HEK293 (cell line): ENCODE results near the gene NCF1.
"Not testable (repeated sequence)": the region's sequence is repeated elsewhere in the genome, so short reads cannot be mapped to it uniquely, and the experiment has no call there.

Experiments used
- CTCF ChIA-PET: fragments of 350-600 bp; formaldehyde crosslinking; extraction: SDS; loops from one replicate; lab custom pipeline; 2021; ENCODE audit warnings: antibody characterized with exemption; lab: Yijun Ruan, JAX
- POLR2A ChIA-PET: fragments of 300-600 bp; formaldehyde crosslinking; extraction: SDS; loops from one replicate; lab custom pipeline; 2020; ENCODE audit warnings: antibody characterized with exemption, inconsistent platforms; lab: Yijun Ruan, JAX
- H3K27ac ChIP-seq: fragments of 200-500 bp; sonication (Bioruptor generic); 2 replicates; pipeline ENCODE4 v1.5.1; 2014; ENCODE audit warnings: low read depth, low read length, control low read depth, inconsistent platforms; ENCODE audit errors: extremely low read depth
- H3K36me3 ChIP-seq, 2 experiments: fragments of 200-500 bp in 1 of 2; sonication (Bioruptor generic) in 1 of 2; 1 replicate in 1 of 2; 2 replicates in 1 of 2; pipeline ENCODE4 v1.5.1; 2014 to 2017; ENCODE audit warnings: inconsistent platforms in 2 of 2, low read length in 2 of 2; ENCODE audit not compliant: control insufficient read depth in 2 of 2, insufficient read depth in 1 of 2
- H3K4me1 ChIP-seq: fragments of 200-500 bp; sonication (Bioruptor generic); 2 replicates; pipeline ENCODE4 v1.5.1; 2014; ENCODE audit warnings: mild to moderate bottlenecking, low read length, inconsistent platforms; ENCODE audit not compliant: control insufficient read depth, insufficient read depth
- H3K4me3 ChIP-seq: 2 replicates; pipeline ENCODE4 v1.5.1; 2011; ENCODE audit warnings: low read depth, mild to moderate bottlenecking, control low read depth, low read length, moderate library complexity
- H3K9me3 ChIP-seq: fragments of 200-500 bp; sonication (Bioruptor generic); 2 replicates; pipeline ENCODE4 v1.5.1; 2014; ENCODE audit warnings: low read depth, low read length, inconsistent platforms; ENCODE audit not compliant: control insufficient read depth, insufficient read depth

The NCF1 gene

GRCh38 chr7:74756673-74757072 is 17.1 kb upstream of the NCF1 start:
- POLR2A ChIA-PET, H3K9me3 ChIP-seq, H3K4me1 ChIP-seq, CTCF ChIA-PET, H3K36me3 ChIP-seq, H3K27ac ChIP-seq, H3K4me3 ChIP-seq: not testable (repeated sequence)

GRCh38 chr7:74758268-74758667 is 15.5 kb upstream of the NCF1 start:
- H3K4me3 ChIP-seq, POLR2A ChIA-PET, H3K27ac ChIP-seq, H3K36me3 ChIP-seq, H3K9me3 ChIP-seq, CTCF ChIA-PET, H3K4me1 ChIP-seq: not testable (repeated sequence)

DNA sequence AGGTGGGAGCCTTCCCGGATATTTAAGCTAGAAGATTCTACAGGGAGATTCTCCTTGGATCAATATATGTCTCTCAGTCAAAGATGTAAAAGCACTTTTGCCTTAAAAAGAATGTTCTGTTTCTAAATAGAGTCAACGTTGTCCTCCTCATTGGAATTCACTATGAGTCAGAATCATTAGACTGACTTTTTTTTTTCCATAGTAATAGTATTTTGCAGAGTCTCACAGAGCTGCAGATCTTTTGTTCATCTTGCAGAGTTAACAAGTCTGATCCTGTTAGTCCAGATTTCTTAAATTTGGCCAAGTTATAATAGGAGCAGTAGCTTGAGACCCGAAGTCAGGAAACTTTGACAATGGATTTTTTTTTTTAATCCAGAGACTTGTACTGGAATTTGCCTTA is 14.8 kb upstream of the NCF1 start:
- H3K27ac ChIP-seq, POLR2A ChIA-PET: not testable (repeated sequence)

DNA sequence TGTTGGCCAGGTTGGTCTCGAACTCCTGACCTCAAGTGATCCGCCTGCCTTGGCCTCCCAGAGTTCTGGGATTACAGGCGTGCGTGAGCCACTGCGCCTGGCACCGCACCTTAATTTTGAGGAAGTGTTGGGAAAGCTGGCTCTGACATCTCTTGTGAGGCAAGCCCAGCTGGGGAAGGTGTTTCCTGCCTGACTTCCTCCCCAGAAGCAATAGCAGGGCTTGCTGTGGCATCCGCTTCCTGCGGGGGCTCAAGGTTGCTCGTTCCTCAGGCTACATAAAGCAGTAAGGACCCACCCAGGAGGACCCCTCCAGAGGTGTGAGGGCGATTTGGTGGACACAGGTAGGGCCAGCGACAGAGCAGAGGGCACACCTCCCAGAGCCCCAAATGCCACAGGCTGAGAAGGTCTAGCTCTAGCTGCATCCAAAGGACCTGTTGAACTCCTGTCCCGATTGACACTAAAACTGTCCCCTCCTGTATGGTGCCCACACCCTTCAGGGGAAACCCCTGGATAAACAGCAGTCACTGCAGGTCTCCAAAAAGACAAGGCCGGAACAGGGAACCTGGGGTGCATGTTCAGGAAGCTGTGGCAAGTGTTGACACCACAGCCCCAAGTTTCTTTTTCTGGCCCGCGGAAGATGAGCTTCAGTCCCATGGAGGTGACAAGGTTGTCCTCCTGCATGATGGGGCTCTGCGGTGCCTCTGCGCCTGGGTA is 8.4 kb upstream of the NCF1 start:
- H3K9me3 ChIP-seq, H3K4me3 ChIP-seq, POLR2A ChIA-PET, H3K36me3 ChIP-seq, H3K27ac ChIP-seq, CTCF ChIA-PET, H3K4me1 ChIP-seq: not testable (repeated sequence)

More for the DNA sequence above, 14.8 kb upstream of the NCF1 start:
- H3K4me3 ChIP-seq, CTCF ChIA-PET, H3K9me3 ChIP-seq, H3K36me3 ChIP-seq, H3K4me1 ChIP-seq: not testable (repeated sequence)

DNA sequence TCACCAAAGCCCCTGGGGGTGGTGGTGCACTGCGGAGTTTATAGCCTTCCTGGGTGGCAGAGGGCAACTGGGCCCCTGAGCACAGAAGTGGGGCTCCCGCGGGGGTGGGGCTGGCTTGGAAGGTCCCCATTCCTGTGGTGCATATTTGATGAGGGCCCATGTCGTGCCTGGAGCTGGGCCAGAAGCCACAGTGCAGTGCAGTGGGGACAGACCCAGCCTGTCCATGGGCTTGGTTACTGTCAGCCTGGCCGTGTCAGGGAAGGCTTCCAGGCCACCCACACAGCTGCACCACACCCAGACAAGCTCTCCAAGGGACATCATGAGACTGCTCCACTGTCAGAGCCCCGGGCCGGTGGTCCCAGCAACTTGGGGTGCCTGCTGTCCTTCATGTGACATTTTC is 7.3 kb upstream of the NCF1 start:
- H3K9me3 ChIP-seq, CTCF ChIA-PET, H3K4me3 ChIP-seq, H3K36me3 ChIP-seq, H3K27ac ChIP-seq, H3K4me1 ChIP-seq, POLR2A ChIA-PET: not testable (repeated sequence)

DNA sequence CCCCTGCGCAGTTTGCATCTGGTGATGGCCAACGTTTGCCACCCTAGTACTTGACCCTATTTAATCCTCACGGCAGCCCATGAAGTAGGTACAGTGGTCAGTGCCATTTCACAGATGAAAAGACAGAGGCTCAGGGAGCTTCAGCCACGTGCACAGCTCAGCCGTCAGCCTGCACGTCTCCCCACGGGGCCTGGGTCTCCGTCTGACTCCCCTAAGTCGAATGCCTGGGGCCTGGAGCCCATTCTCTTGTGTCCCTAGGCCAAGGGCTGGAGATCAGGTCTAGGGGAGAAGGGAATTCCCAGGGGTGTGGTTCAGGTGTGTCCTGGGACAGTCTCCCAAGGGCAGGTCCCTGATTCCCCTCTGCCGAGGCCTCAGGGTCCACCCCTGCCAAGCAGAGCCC is 6.8 kb upstream of the NCF1 start:
- H3K36me3 ChIP-seq, H3K27ac ChIP-seq, POLR2A ChIA-PET, CTCF ChIA-PET, H3K9me3 ChIP-seq, H3K4me3 ChIP-seq, H3K4me1 ChIP-seq: not testable (repeated sequence)

DNA sequence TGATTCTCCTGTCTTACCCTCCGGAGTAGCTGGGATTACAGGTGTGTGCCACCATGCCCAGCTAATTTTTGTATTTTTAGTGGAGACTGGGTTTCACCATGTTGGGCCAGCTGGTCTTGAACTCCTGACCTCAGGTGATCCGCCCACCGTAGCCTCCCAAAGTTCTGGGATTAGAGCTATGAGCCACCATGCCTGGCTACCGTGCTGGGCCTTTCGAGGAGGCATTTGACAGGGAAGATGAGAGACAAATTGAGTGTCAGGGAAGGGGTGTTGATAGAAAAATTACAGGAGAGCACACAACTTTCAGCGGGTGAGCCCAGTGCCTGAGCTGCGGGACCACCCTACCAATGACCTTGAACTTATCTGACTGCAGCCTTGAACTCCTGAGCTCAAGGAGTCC is 3.7 kb upstream of the NCF1 start:
- H3K4me3 ChIP-seq, POLR2A ChIA-PET, H3K27ac ChIP-seq, CTCF ChIA-PET, H3K9me3 ChIP-seq, H3K4me1 ChIP-seq, H3K36me3 ChIP-seq: not testable (repeated sequence)

DNA sequence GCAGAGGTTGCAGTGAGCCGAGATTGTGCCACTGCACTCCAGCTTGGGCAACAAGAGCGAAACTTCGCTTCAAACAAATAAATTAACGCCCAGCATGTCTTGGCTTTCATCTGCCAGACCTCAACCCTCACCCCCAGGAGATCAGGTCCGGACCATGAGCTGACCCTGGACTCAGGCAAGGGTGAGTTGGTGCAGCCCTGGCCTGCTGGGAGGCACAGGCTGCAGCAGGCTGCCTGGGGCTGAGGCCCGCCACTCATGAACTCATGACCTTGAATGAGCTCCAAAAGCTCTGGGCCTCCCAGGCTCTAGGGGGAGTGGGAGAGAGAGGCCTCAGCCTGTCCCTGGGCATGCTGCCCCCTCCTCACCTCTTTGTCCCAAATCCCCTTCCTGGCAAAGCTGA is 1.7 kb upstream of the NCF1 start:
- H3K27ac ChIP-seq, H3K4me3 ChIP-seq, POLR2A ChIA-PET, H3K4me1 ChIP-seq, H3K36me3 ChIP-seq, H3K9me3 ChIP-seq, CTCF ChIA-PET: not testable (repeated sequence)

DNA sequence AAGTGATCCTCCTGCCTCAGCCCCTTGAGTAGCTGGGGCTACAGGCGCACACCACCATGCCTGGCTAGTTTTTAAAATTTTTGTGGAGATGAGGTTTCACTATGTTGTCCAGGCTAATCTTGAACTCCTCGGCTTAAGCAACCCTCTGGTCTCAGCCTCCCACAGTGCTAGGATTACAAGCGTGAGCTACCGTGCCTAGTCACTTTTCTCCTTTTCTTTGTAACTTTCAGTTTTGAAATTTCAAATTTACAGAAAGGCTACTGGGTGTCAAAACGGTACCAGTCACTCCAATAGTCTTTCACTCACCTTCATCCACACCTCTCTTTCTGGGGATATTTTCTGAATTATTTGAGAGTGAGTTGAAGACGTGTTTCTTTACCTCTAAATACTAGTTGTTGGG is 1.3 kb downstream of the NCF1 start:
- CTCF ChIA-PET, H3K4me3 ChIP-seq, H3K27ac ChIP-seq, H3K9me3 ChIP-seq, H3K36me3 ChIP-seq, POLR2A ChIA-PET, H3K4me1 ChIP-seq: not testable (repeated sequence)

DNA sequence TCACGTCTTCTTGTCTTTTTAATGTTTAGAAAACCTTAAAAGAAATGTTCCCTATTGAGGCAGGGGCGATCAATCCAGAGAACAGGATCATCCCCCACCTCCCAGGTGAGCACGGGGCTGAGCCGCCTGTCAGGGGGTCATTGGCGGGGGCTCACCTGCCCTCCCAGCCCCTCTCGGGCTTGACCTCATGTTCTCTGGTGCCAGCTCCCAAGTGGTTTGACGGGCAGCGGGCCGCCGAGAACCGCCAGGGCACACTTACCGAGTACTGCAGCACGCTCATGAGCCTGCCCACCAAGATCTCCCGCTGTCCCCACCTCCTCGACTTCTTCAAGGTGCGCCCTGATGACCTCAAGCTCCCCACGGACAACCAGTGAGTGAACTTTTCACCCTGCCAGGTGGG is 5.2 kb downstream of the NCF1 start:
- POLR2A ChIA-PET, H3K27ac ChIP-seq, H3K36me3 ChIP-seq, CTCF ChIA-PET, H3K4me3 ChIP-seq, H3K4me1 ChIP-seq, H3K9me3 ChIP-seq: not testable (repeated sequence)

DNA sequence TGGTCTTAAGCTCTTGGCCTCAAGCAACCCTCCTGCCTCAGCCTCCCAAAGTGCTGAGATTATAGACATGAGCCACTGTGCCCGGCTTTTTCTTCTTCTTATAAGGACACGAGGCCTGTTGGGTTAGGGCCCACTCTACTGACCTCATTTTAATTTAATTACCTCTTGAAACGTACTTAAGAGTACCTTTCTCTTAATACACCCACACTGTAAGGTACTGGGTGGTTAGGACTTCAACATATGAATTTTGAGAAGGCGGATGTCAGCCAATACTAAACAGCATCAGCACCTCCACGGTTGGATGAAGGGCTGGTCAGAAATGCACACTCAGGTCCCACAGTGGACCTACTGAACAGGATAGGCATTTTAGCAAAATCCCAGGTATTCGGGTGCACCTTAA is 7.9 kb downstream of the NCF1 start:
- H3K4me1 ChIP-seq, H3K27ac ChIP-seq, POLR2A ChIA-PET, H3K36me3 ChIP-seq, H3K9me3 ChIP-seq, H3K4me3 ChIP-seq, CTCF ChIA-PET: not testable (repeated sequence)

- H3K4me3 ChIP-seq, H3K9me3 ChIP-seq, H3K4me1 ChIP-seq, H3K27ac ChIP-seq, CTCF ChIA-PET, POLR2A ChIA-PET, H3K36me3 ChIP-seq: not testable (repeated sequence)
Observed at GRCh38 chr7:74783595-74783994, 9.8 kb downstream of the NCF1 start.
